ENCODE results near the gene KCNIP3. TPM values are rescaled to one million over a fixed set of nuclear protein-coding genes. Genes with fewer than 3 reads are reported as not detected.

The KCNIP3 gene
- total RNA-seq, 1 donor from 2014 or later, result 7.2 TPM

- TF ChIP-seq CTCF (IDR thresholded peaks at IDR 0.05; ENCODE audit: insufficient read depth, low read length, poor library complexity, severe bottlenecking), result no peak
- no peak overlapping the region for H3K4me3 ChIP-seq (ENCODE audit: low read depth, low read length)
- no peaks in the 10 kb centered on the region for H3K36me3 ChIP-seq (ENCODE audit: control insufficient read depth, insufficient read depth, low read length)
- peaks cover 5% of the 10 kb centered on the region for H3K27me3 ChIP-seq (ENCODE audit: control insufficient read depth, insufficient read depth, low read length)
- DNase-seq (ENCODE audit: low read depth), result no peak
Measured at GRCh38 chr2:95305380-95306061, 8.4 kb downstream of the KCNIP3 start.

GRCh38 chr2:95306336-95306895, 9.3 kb downstream of the KCNIP3 start:
- TF ChIP-seq CTCF (IDR thresholded peaks at IDR 0.05; ENCODE audit: insufficient read depth, low read length, poor library complexity, severe bottlenecking), result no peak
- no peaks in the 10 kb centered on the region for H3K36me3 ChIP-seq (ENCODE audit: control insufficient read depth, insufficient read depth, low read length)

GRCh38 chr2:95307036-95307435, 9.9 kb downstream of the KCNIP3 start:
- H3K36me3 ChIP-seq (ENCODE audit: control insufficient read depth, insufficient read depth, low read length), result no peaks in the 10 kb centered on the region
- peaks cover 3% of the 10 kb centered on the region for H3K27me3 ChIP-seq (ENCODE audit: control insufficient read depth, insufficient read depth, low read length)
- no peak overlapping the region for H3K4me3 ChIP-seq (ENCODE audit: low read depth, low read length)
- TF ChIP-seq CTCF (IDR thresholded peaks at IDR 0.05; ENCODE audit: insufficient read depth, low read length, poor library complexity, severe bottlenecking), result no peak
- no peak for DNase-seq (ENCODE audit: low read depth)

More at GRCh38 chr2:95306336-95306895, 9.3 kb downstream of the KCNIP3 start:
- H3K27me3 ChIP-seq (ENCODE audit: control insufficient read depth, insufficient read depth, low read length), result peaks cover 5% of the 10 kb centered on the region
- H3K4me3 ChIP-seq (ENCODE audit: low read depth, low read length), result no peak overlapping the region
- DNase-seq (ENCODE audit: low read depth), result no peak

GRCh38 chr2:95307878-95308277, 10.7 kb downstream of the KCNIP3 start:
- no peak for TF ChIP-seq CTCF (IDR thresholded peaks at IDR 0.05; ENCODE audit: insufficient read depth, low read length, poor library complexity, severe bottlenecking)
- Histone ChIP-seq H3K36me3 (ENCODE audit: control insufficient read depth, insufficient read depth, low read length) (no peaks in the 10 kb centered on the region), H3K27me3 (ENCODE audit: control insufficient read depth, insufficient read depth, low read length) (peaks cover 3% of the 10 kb centered on the region), H3K4me3 (ENCODE audit: low read depth, low read length) (no peak overlapping the region)
- no peak for DNase-seq (ENCODE audit: low read depth)

GRCh38 chr2:95308426-95308990, 11.4 kb downstream of the KCNIP3 start:
- Histone ChIP-seq H3K36me3 (ENCODE audit: control insufficient read depth, insufficient read depth, low read length) (no peaks in the 10 kb centered on the region), H3K27me3 (ENCODE audit: control insufficient read depth, insufficient read depth, low read length) (no peaks in the 10 kb centered on the region), H3K4me3 (ENCODE audit: low read depth, low read length) (no peak overlapping the region)
- DNase-seq (ENCODE audit: low read depth), result no peak
- TF ChIP-seq CTCF (IDR thresholded peaks at IDR 0.05; ENCODE audit: insufficient read depth, low read length, poor library complexity, severe bottlenecking), result no peak

Data from kidney epithelial cell (primary cell).